HG02678 (cell line): Measurements from ENCODE around the gene MIGA2.
"Not testable (repeated sequence)": the region's sequence is repeated elsewhere in the genome, so short reads cannot be mapped to it uniquely, and the experiment has no call there.

Source experiments
- ATAC-seq: cut with Tn5 transposase; IDR thresholded peaks from one replicate; pipeline ENCODE4 v1.9.1; 2021; ENCODE audit warnings: mild to moderate bottlenecking, moderate library complexity; ENCODE audit not compliant: unreplicated experiment

The MIGA2 gene, protein sequence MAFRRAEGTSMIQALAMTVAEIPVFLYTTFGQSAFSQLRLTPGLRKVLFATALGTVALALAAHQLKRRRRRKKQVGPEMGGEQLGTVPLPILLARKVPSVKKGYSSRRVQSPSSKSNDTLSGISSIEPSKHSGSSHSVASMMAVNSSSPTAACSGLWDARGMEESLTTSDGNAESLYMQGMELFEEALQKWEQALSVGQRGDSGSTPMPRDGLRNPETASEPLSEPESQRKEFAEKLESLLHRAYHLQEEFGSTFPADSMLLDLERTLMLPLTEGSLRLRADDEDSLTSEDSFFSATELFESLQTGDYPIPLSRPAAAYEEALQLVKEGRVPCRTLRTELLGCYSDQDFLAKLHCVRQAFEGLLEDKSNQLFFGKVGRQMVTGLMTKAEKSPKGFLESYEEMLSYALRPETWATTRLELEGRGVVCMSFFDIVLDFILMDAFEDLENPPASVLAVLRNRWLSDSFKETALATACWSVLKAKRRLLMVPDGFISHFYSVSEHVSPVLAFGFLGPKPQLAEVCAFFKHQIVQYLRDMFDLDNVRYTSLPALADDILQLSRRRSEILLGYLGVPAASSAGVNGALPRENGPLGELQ

DNA sequence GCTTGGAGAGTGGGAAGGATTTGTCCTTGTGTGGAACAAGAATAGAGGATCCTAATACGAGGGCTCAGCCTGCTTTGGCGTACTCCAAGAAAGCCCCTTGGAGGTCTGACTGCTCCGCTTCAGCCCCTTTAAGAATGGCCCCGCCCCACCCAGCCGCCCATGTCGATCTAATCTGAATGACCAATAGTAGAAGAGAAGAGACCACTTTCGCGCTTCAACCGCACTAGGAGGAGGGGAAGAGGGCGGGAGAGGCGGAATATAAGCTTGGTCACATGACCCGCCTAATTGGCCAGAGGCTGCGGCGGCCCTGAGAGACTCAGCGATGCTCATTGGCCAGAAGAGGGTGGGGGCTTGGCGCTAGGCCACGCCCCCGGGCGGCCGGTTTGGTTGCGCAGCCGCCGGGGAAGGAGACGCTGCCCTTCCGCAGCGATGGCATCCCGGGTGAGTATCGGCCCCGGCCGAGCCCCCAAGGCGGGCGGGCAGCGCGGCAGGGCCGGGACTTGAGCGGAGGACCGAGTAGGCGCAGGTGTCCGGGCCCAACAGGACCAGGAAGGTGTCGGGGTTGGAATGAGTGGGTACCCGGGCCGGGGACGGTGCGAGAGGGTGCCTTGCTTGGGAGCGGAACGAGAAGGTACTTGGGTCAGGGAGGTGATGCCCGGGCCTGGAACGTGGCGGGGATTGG is at the start of gene MIGA2:
Gene MIGA2, plus strand, starts transcription at position 386 of the 682 bp plus-strand sequence. CDS start 3,969 bp downstream, outside the sequence.
- ATAC-seq, result peak; percentile 98

DNA sequence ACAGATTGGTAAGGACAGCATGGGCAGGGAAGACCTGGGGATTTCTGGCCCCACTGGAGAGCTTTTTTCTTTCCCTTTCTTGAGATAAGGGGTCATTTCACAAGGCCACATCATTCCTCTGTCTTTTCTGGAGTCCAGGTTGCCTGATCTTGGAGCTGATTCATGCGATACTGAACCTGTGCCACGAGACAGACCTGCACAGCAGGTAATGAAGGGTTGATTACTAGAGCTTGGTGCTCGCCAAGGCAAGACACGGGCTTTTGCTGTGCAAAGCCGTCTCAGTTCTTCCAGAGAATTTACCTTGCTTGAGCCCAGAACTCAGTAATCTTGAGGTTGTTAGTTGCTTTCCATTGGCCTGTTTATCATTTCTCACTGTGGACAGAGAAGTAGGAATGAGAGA is 49.8 kb upstream of the MIGA2 start:
- no peak for ATAC-seq

DNA sequence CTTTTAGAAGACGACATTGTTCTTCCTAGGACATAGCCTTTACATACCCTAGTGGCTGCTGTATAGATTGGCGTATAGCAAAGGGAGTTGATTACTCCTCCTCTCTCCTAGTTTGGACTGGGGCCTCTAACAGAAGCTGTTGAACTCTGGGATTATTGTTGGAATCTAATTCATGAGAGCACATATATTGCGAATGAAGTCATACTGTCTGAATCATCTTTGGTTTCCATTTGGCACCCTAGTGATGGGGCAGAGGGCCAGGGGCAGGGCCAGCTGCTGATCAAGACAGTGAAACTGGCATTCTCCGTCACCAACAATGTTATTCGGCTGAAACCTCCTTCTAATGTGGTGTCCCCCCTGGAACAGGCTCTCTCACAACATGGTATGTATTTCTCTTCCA is 48.6 kb upstream of the MIGA2 start:
- ATAC-seq, result no peak

DNA sequence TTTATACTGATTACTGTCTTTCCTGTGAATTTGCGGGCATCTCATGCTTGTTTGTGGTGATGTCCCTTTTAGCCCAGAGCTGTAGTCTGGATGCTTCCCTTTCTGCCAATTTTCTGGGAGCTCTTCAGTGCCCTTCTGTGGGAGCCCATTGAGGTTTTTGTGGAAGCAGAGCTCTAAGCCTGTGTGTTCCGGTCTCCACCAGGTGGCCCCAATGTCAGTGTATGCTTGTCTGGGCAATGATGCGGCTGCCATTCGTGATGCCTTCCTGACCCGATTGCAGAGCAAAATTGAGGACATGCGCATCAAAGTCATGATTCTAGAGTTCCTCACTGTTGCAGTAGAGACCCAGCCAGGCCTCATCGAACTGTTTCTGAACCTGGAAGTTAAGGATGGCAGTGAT is 43.4 kb upstream of the MIGA2 start:
- ATAC-seq, result no peak

DNA sequence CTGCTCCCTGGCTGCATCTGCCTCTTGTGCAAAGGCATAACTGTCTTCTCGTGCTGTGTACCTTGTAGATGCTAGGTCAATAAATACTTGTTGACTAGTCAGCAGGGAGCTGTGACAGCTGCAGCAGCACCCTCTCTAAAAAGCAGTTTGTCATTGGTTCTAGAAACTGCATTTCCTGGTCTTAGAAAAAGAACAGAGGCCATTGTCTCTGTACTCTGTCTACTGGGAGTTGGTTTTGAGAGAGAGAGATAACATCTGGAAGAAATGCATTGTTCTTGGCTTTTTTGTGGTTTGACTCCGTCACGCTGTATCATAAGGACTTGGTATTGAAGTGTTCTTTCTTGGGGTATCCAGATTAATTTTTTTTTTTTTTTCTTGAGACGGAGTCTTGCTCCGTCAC is 40.6 kb upstream of the MIGA2 start:
- no peak for ATAC-seq

DNA sequence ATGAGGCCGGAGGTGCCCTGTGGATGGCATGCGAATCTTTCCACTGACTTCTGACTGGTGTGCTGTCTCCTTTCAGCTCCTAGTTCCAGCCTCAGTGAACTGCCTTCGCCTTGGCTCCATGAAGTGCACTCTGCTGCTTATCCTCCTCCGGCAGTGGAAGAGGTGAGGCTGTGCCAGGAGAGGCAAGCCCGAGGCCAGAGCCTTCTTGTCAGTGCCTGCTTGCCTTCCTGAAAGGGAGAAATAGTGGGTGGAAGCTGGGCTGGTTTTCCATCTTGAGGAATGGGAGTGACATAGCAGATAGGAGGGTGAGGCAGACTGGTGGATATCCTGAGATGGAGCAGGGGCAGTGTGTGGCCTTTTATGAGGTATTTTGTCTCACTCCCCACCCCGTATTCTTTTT is 38.0 kb upstream of the MIGA2 start:
- no peak for ATAC-seq

DNA sequence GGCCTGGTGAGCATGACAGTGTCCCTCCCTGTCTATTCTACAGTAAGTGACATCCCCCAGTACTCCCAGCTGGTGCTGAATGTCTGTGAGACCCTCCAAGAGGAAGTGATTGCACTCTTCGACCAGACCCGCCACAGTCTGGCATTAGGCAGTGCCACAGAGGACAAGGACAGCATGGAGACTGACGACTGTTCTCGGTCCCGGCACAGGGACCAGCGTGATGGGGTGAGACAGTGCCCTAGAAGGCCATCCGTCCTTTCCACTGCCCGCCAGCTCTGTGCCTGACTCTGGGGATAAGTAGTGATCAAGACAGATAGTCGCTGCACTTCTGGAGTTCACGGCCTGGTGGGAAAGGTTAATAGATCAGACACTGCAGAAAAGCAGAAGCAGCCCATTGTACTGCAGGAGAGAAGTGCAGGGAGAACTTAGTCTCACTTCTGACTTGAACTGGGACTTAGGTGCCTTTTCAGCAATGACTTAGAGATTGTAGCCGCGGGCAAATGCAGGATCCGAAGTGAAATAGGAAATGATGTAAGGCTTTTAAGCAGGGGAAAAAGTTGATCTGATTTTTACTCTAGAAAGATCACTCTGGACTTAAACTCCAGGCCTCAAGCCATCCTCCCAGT is 36.7 kb upstream of the MIGA2 start:
- ATAC-seq, result no peak

DNA sequence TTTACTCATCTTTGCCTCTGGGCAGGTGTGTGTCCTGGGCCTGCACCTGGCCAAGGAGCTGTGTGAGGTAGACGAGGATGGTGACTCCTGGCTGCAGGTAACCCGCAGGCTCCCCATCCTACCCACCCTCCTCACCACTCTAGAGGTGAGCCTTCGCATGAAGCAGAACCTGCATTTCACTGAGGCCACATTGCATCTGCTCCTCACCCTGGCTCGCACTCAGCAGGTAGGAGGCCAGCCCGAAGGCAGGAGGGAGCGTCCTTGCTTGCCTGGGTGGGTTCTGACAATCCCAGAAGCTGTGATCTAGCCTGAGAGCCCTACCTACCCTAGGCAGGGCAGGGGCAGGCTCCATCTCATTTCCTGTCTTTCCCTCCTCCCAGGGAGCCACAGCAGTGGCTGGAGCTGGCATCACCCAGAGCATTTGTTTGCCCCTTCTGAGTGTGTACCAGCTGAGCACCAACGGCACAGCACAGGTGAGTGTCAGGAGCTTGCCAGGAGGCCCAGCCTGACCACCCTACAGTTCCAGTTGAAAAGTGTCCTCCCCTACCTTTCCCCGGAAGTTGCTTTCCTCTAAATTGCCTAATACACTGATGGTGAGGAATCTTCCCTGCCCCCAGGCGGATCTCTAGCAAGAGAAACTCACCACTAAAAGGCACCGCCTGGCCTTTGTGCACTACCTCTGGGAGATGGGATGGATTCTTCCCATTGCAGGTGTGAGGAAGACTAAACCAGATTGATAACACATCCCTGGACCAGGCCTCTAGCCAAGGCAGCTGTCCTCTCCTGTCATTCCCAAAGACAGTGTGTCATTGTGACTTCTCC is 34.7 kb upstream of the MIGA2 start:
- ATAC-seq, result no peak

DNA sequence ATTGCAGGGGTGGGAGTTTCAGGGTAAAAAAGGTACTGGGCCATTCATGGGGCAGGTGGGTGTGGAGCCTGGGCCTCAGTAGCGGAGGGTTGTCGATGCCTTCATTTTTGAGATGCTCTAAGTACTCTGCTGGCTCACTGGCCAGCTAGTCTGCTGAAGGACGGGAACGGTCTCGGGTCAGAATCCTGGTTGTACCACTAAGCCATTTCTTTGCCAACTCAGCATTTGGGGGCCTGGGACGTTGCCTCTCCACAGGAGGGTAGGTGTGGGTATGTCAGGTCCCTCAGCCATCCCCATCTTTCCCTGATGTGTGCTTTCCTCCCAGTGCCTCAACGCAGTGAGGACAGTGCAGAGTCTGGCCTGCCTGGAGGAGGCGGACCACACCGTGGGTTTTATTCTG is 33.4 kb upstream of the MIGA2 start:
- ATAC-seq, result no peak

DNA sequence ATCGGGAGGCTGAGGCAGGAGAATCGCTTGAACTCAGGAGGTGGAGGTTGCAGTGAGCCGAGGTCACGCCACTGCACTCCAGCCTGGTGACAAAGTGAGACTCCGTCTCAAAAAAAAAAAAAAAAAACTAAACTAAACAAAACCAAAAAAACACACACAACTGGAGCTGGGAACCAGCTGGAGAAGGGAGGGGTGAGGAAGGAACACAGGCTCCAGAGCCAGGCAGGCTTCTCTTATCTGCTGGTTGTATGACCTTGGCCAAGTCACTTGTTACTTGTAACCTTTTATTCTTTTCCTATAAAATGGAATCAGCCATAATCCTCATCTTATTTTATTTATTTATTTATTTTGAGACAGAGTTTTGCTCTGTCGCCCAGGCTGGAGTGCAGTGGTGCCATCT is 32.3 kb upstream of the MIGA2 start:
- not testable (repeated sequence) for ATAC-seq

DNA sequence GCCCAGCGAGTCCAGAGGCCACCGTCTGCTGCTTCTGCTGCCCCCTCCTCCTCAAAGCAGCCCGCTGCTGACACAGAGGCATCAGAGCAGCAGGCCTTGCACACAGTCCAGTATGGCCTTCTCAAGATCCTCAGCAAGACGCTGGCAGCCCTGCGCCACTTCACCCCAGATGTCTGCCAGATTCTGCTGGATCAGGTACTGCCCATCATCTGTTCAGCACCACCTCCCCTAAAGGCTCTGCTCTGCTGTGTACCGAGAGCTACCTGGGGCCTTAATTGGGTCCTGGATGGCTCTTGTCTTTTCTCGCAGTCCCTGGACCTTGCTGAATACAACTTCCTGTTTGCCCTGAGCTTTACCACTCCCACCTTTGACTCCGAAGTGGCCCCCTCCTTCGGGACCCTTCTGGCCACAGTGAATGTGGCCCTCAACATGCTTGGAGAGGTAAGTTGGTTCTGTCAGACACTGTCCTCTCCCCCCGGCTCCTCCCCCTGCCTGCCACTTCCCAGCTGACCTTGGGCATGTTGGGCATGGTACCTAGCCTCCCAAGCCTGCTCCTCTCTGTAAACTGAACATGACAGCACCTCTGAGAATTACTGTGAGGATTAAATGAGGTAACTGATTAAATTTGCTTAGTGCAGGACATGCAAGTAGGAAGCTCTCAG is 31.0 kb upstream of the MIGA2 start:
- no peak for ATAC-seq

DNA sequence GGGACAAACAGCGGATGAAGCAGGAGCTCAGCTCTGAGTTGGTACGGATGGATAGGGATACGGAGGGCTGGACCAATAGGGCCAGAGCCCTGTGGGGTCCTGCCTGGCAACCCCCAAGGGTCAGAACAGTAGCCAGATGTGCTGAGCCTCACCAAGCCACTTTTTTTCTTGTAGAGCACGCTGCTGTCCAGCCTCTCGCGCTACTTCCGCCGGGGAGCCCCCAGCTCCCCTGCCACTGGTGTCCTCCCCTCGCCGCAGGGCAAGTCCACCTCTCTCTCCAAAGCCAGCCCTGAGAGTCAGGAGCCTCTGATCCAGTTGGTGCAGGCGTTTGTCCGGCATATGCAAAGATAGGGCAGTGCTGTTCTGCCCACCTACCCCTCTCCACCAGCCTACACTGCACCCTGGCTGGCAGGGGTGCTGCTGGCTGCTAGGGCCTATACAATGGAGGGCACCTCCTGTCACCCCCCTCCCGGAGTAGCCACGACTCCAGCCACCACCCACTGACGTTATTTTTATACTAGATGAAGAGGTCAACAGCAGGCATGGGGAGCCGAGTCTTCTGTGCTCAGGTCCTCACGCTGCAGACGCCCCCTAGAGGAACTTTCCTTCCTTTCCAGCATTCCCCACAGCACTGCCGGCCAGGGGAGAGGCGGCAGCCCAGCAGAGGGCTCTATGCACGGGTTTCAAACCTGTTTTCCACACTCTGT is 29.9 kb upstream of the MIGA2 start:
- no peak for ATAC-seq

DNA sequence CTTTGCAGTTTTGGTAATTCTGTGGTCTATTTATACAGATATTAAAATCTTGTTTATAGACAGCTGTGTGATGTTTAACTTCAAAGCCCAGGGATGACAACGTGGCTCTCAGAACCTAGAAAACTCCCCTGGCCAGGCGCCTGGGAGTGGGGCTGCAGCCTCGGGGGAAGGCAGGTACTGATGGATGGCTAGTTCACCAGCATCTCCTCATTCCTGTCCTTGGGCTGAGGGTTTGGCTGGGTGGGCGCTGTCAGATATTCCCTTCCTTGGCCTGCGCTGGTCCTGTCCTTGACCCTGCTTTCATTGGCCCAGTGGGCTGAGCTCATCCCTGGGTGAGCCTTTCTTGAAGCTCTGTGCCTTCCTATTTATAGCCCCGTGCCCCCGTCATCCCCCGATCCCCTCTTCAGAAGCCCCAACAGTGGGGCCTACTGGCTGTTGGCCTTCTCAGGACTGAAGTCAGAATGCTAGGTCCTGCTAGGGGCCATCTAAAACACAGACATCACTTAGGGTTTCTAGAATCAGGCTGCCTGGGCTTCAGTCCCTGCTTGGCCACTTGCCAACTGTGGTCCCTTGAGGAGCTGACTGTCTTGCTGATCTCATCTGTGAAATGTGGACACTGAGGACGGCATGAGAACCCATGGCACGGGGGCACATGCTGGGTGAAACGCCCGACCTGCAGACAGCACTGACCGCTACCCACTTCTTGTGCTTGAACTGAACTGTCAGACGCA is 29.2 kb upstream of the MIGA2 start:
- ATAC-seq, result no peak

DNA sequence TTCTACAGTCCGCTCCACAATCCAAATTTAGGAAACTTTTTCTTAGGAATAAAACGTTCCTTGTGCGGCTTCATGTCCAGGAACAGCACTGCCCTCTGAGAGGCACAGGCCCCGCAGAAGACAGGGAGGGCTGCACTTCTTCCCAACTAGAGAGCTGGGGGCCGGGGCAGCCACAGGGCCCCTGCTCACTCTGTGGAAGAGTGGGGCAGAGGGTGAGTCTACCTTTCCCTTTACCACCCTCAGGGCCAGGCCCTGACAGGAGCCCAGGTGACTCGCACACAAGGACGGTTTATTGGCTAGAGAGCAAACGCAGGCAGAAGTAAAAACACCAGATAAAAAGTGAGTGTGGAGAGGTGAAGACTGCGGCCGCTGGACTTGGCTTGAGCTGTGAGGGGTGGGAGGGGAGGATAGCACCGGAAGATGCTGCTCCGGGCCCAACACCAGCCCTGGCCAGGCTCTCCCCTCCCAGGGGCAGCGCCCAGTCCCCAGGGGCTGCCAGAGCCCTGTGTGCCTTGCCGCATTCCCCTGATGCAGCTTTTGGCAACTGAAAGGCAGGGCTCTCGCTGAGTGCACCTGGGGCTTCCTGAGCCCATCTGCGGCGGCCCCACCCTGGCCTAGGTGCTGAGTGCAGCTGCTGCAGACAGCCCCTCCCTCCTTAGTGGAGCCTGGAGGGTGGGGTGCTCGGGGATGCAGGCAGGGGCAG is 28.5 kb upstream of the MIGA2 start:
- ATAC-seq, result no peak

DNA sequence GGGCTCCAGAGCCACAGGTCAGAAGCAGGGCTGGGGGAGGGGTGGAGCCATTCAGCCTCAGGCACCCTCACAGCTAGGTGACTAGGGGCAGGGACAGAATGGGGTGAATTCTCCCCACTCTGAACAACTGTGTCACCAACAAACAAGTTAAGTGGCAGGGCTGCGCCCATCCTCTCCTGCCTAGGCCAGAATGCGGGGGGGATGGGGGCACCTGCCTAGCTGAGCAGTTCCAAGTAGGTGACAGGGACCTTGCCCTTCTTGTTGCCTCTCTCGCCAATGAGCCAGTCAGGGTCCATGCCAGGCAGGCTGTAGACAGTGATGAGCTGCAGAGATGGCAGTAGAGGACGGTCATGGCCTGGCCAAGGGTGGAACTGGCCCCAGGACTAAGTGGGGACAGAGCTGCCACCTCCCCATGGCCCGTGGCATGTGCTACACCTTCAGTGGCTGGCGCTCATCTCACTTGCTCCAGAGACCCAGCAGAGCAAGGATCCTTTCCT is 27.9 kb upstream of the MIGA2 start:
- no peak for ATAC-seq

DNA sequence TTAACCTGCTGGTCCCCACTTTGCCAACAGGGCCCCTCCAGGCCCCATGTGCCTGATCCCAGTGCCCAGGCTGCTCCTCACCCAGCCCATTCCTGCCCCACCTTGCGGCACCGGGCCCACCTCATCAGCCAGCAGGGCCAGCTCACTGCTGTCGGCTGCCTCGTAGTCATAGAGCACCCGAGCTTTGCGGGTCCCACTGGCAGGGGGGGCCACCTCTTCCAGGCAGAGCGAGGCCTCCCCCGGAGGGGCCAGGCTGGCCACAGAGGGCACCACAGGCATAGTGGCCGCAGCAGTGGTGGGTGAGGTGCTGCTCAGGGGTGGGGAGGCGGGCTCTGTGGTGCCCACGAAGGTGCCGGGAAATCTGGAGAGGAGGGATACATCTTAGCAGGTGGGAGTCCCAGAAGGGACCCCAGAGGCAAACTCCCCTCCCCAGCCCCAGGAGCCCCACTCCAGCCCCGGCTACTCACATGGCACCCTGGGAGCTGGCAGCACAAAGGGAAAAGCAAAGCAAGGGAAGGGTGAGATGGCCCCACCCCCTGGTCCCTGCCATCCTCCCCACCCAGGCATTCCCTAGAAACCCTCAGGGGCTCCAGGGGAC is 27.3 kb upstream of the MIGA2 start:
- ATAC-seq, result no peak

DNA sequence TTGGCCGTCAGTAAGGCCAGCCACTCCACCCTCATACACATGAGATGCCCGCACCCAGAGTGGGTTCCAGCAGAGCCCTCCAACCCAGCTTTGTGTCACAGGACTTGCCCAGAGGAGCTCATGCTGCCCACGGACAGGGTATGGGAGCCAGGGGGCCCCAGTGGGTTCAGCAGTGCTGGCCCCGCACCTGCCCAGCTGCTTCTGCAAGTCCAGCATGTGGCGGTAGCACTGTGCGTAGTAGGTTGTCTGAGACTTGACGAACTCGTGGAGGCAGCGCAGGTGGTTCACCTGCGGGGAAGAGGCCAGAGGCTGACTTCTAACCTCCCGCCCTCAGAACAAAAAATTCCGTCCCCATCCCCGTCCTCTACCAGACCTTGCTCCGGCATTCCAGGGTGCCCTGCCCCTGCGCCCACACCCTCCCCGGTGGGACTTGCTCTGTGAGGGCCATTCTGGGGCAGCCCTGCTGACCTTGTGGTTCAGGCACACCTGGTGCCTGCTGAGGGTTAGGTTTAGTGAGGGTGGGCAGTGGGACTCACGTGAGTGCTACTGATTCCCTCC is 26.8 kb upstream of the MIGA2 start:
- no peak for ATAC-seq
